WERI-Rb-1 (cell line): ENCODE measurements around the gene NOXO1.

Experiments used
- DNase-seq: peaks from one replicate; pipeline ENCODE4 v3.0.0-alpha.2; 2020
- H3K27ac ChIP-seq: fragments of 250-450 bp; sonication (Bioruptor Pico); 2 replicates; pipeline ENCODE4 v1.5.1; 2020; ENCODE audit warnings: mild to moderate bottlenecking, moderate library complexity
- H3K27me3 ChIP-seq: fragments of 250-450 bp; sonication (Bioruptor Pico); 2 replicates; pipeline ENCODE4 v1.5.1; 2021; ENCODE audit warnings: mild to moderate bottlenecking, low read depth, moderate library complexity; ENCODE audit not compliant: insufficient read depth, severe bottlenecking
- H3K36me3 ChIP-seq: fragments of 250-450 bp; sonication (Bioruptor Pico); 2 replicates; pipeline ENCODE4 v1.5.1; 2020; ENCODE audit warnings: mild to moderate bottlenecking, moderate library complexity
- H3K4me3 ChIP-seq: 2 replicates; pipeline ENCODE4 v1.5.1; 2011; ENCODE audit warnings: low read depth, mild to moderate bottlenecking, control low read depth, low read length
- H3K9me3 ChIP-seq: fragments of 250-450 bp; sonication (Bioruptor Pico); 2 replicates; pipeline ENCODE4 v1.5.1; 2021; ENCODE audit warnings: mild to moderate bottlenecking, moderate library complexity; ENCODE audit not compliant: severe bottlenecking
- CTCF ChIP-seq: IDR thresholded peaks from 2 replicates; pipeline ENCODE4 v1.5.1; 2011; ENCODE audit warnings: low read depth, mild to moderate bottlenecking, control low read depth, inconsistent platforms, low read length

Gene NOXO1

GRCh38 chr16:2008631-2009163 lies 27.4 kb upstream of the NOXO1 start:
- H3K36me3 ChIP-seq: peaks cover 37% of the 10 kb centered on the region
- peak overlapping the region; percentile 73 for H3K4me3 ChIP-seq
- peak overlapping the region; percentile 86 for H3K27ac ChIP-seq
- no peaks in the 10 kb centered on the region for H3K27me3 ChIP-seq
- TF ChIP-seq CTCF: no peak
- H3K9me3 ChIP-seq: no peaks in the 10 kb centered on the region
- no peak for DNase-seq

- TF ChIP-seq CTCF: no peak
- Histone ChIP-seq H3K27ac (peak overlapping the region; percentile 86; the same call in 1 of the 2 replicates), H3K27me3 (no peaks in the 10 kb centered on the region), H3K4me3 (no peak overlapping the region; the same call in 1 of the 2 replicates), H3K36me3 (peaks cover 43% of the 10 kb centered on the region), H3K9me3 (no peaks in the 10 kb centered on the region)
- DNase-seq: no peak
Measured at GRCh38 chr16:2008009-2008526, 26.8 kb upstream of the NOXO1 start.

GRCh38 chr16:2007081-2007836 lies 26.0 kb upstream of the NOXO1 start:
- no peaks in the 10 kb centered on the region for H3K27me3 ChIP-seq
- peaks cover 51% of the 10 kb centered on the region for H3K36me3 ChIP-seq
- H3K4me3 ChIP-seq: no peak overlapping the region
- no peaks in the 10 kb centered on the region for H3K9me3 ChIP-seq
- no peak for DNase-seq
- TF ChIP-seq CTCF: no peak
- H3K27ac ChIP-seq: no peak overlapping the region

- Histone ChIP-seq H3K36me3 (peaks cover 60% of the 10 kb centered on the region), H3K9me3 (no peaks in the 10 kb centered on the region), H3K4me3 (no peak overlapping the region), H3K27me3 (no peaks in the 10 kb centered on the region), H3K27ac (no peak overlapping the region)
- DNase-seq: no peak
- TF ChIP-seq CTCF: no peak
Measured at GRCh38 chr16:2006317-2006716, 25.0 kb upstream of the NOXO1 start.

GRCh38 chr16:2005646-2006045 lies 24.4 kb upstream of the NOXO1 start:
- H3K27me3 ChIP-seq: no peaks in the 10 kb centered on the region
- TF ChIP-seq CTCF: no peak
- H3K9me3 ChIP-seq: no peaks in the 10 kb centered on the region
- no peak overlapping the region for H3K4me3 ChIP-seq
- no peak overlapping the region for H3K27ac ChIP-seq
- H3K36me3 ChIP-seq: peaks cover 67% of the 10 kb centered on the region
- DNase-seq: no peak
